Measurements from ENCODE around the gene SAFB2. TPM values are rescaled to one million over a fixed set of nuclear protein-coding genes. Genes with fewer than 3 reads are reported as not detected.

The SAFB2 gene
- total and polyA plus RNA-seq, 2 donors (not counting 3 experiments of a cell fraction or from before 2014, with no cell fraction given): 24.6 to 85.9 TPM

- Histone ChIP-seq H4K20me1 (replicated peaks; ENCODE audit: control insufficient read depth, extremely low read depth, insufficient read depth, low read length) (no peaks in the 10 kb centered on the region), H3K4me3 (replicated peaks in 1 of 3; ENCODE audit: insufficient read depth in 1 of 3, low read depth in 1 of 3, low read length in 3 of 3) (no peak overlapping the region), H3K79me2 (ENCODE audit: control insufficient read depth, insufficient read depth, low read length) (peaks cover 6% of the 10 kb centered on the region), H3K9ac (replicated peaks; ENCODE audit: extremely low read depth, insufficient read depth, low read length) (no peak overlapping the region), H3K9me3 (replicated peaks; ENCODE audit: control insufficient read depth, insufficient read depth, low read length) (no peaks in the 10 kb centered on the region), H3K9me1 (replicated peaks; ENCODE audit: control insufficient read depth, extremely low read depth, insufficient read depth, low read length) (no peaks in the 10 kb centered on the region), H3K36me3 (ENCODE audit: control insufficient read depth in 2 of 2, extremely low read depth in 1 of 2, insufficient read depth in 2 of 2, low read length in 2 of 2) (peaks cover 19 to 43% of the 10 kb centered on the region in 2 experiments), H2AFZ (ENCODE audit: low read depth, low read length) (no peak overlapping the region), H3K27me3 (ENCODE audit: control insufficient read depth in 2 of 2, insufficient read depth in 2 of 2, low read length in 2 of 2) (no peaks in the 10 kb centered on the region), H3K4me2 (ENCODE audit: insufficient read depth, low read length) (no peak overlapping the region), H3K27ac (ENCODE audit: insufficient read depth, low read depth, low read length) (no peak overlapping the region), H3K4me1 (ENCODE audit: control insufficient read depth, extremely low read depth, insufficient read depth, low read length) (no peaks in the 10 kb centered on the region)
- no TSS peak for BruUV-seq (replicated peaks)
- ChIA-PET CTCF (no interaction called here), POLR2A (no interaction called here)
- DNase-seq (ENCODE audit: low read depth, low spot score): no peak
- dilution Hi-C loops (cut with MboI; ENCODE audit: extremely low pct_ligation_motif_present, low sequenced_read_pairs): no loop called here
- no peak for FAIRE-seq
- intact Hi-C loops (cut with micrococcal nuclease): no loop called here
- TF ChIP-seq POLR2AphosphoS5 (IDR thresholded peaks at IDR 0.05; ENCODE audit: insufficient read depth, low read depth, low read length): no peak
- no peak for TF ChIP-seq FOS (IDR thresholded peaks at IDR 0.05; ENCODE audit: borderline replicate concordance, insufficient read depth, low read length)
- TF ChIP-seq MYC (IDR thresholded peaks at IDR 0.05; ENCODE audit: low read depth, low read length): no peak
- TF ChIP-seq EZH2 (IDR thresholded peaks at IDR 0.05; ENCODE audit: borderline replicate concordance, low read depth, low read length, severe bottlenecking): no peak
- TF ChIP-seq GATA2 (IDR thresholded peaks at IDR 0.05; ENCODE audit: insufficient read depth, insufficient read length, low read depth, low read length): no peak
- no peak for TF ChIP-seq MAX (IDR thresholded peaks at IDR 0.05; ENCODE audit: insufficient read depth, insufficient read length)
- no peak for TF ChIP-seq JUN (IDR thresholded peaks at IDR 0.05; ENCODE audit: borderline replicate concordance, insufficient read depth, insufficient read length, low read depth)
- TF ChIP-seq POLR2A (IDR thresholded peaks at IDR 0.05; ENCODE audit: low read depth, low read length): no peak
- TF ChIP-seq CTCF (IDR thresholded peaks at IDR 0.05; ENCODE audit: extremely low read depth in 1 of 2, insufficient read depth in 1 of 2, low read depth in 1 of 2, low read length in 2 of 2): no peak
These were observed 29.7 kb upstream of the SAFB2 start for GRCh38 chr19:5652261-5652660.

Measured in endothelial cell of umbilical vein (primary cell).